ENCODE results near the gene SLC44A3. TPM values are rescaled to one million over a fixed set of nuclear protein-coding genes. Genes with fewer than 3 reads are reported as not detected.

SLC44A3 gene
- total and polyA plus RNA-seq, 2 of the 4 experiments (the other 2 are of a cell fraction), result 0.31 to 0.54 TPM

DNA sequence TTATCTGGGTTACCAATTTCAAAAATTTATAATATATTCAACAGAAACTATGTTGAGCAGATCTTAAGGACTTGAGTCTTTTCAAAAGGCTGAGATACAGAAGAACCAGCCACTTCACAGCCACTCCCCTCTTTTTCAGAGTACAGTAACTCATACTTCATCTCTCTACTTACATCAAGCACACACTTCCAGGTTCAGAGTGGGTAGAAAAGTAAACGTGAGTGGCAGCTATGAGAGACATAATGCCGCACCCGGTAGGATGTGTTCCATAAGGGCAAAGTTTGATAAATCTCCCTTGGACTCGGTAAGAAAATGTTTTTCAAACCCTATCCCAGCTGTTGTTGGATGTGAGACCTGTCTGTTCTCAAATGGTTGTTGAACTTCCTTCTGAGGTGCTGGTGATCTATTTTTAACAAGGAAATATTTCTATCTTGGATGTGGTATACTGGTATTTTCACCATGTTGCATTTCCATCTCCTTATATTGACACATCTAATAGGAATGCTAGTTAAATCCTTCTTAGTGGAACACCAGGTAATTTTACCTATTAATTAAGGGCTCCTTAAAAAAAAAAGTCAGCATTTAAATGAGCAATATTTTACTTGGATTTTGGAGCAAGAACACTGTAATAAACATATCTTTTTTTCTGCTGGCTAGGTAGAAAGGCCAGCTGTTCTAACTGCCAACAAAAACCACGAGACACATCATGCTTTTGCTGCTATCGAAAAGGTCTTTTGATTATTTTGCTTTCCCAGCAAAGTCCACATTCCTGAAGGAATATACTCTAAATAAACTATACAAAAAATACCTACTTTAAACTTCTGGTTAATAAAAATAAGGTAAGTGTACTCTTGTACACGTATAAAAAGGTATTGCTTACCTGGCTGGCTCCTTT is 78.6 kb downstream of the SLC44A3 start (continued):
- no peak for TF ChIP-seq CEBPB (IDR thresholded peaks at IDR 0.05; ENCODE audit: low read depth, low read length)

DNA sequence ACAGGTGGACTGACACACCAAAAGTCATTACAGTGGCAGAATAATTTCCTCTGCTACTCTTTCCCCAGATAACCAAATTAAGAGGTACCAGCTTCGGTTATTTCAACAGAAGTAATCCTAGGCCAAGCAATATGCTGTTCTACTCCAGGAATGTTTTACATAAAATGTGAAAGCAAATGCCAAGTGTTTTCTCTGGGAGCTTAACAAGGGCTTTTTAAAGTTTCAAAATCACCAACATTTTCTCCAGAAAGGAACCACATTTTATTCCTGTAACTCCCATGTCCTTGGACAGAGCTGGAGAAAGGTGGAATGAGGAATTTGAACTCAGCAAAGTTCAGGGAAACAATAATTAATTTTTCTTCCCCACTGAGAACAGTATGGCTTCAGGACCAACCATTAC is 79.6 kb downstream of the SLC44A3 start:
- Histone ChIP-seq H4K8ac (ENCODE audit: low read depth in 2 of 2, low read length in 2 of 2) (no peak overlapping the region), H2BK20ac (ENCODE audit: low read depth, low read length) (no peak overlapping the region), H3K14ac (replicated peaks; ENCODE audit: low read depth, low read length) (no peak overlapping the region), H2AK9ac (replicated peaks; ENCODE audit: low read depth, low read length, poor library complexity) (no peak overlapping the region), H3K27me3 (ENCODE audit: control insufficient read depth, insufficient read depth, low read length) (no peaks in the 10 kb centered on the region), H2BK5ac (ENCODE audit: low read depth, low read length, poor library complexity, severe bottlenecking) (peak overlapping the region; percentile 59), H3K79me1 (ENCODE audit: low read depth in 1 of 2, low read length in 2 of 2) (peaks cover 37 to 77% of the 10 kb centered on the region in 2 experiments), H4K20me1 (ENCODE audit: insufficient read depth, low read length) (peaks cover 44% of the 10 kb centered on the region), H2BK15ac (ENCODE audit: low read depth, low read length) (no peak overlapping the region), H3K56ac (ENCODE audit: extremely low read depth, insufficient read depth, low read length) (no peak overlapping the region), H2BK120ac (ENCODE audit: low read depth, low read length) (no peak overlapping the region), H3K9ac (ENCODE audit: low read depth, low read length) (no peak overlapping the region), H2AK5ac (ENCODE audit: low read depth, low read length) (no peak overlapping the region), H3K4me1 (ENCODE audit: control insufficient read depth, insufficient read depth, low read length) (peaks cover 19% of the 10 kb centered on the region), H3K27ac (ENCODE audit: insufficient read depth, low read length) (no peak overlapping the region), H3K9me1 (ENCODE audit: insufficient read depth, low read length) (peaks cover 21% of the 10 kb centered on the region), H3K36me3 (ENCODE audit: control insufficient read depth, insufficient read depth, low read length) (peaks cover 33% of the 10 kb centered on the region), H3K4ac (ENCODE audit: low read depth, low read length) (no peak overlapping the region), H4K91ac (ENCODE audit: insufficient read depth, low read depth, low read length) (no peak overlapping the region), H3K18ac (ENCODE audit: low read depth, low read length) (no peak overlapping the region), H2AFZ (replicated peaks; ENCODE audit: low read length, poor library complexity) (no peak overlapping the region), H3K4me3 (ENCODE audit: insufficient read depth, low read depth, low read length) (no peak overlapping the region), H3K4me2 (ENCODE audit: low read depth, low read length) (no peak overlapping the region), H4K5ac (ENCODE audit: low read depth, low read length) (no peak overlapping the region), H3K9me3 (ENCODE audit: control insufficient read depth, insufficient read depth, low read length) (no peaks in the 10 kb centered on the region), H3K23ac (ENCODE audit: low read depth, low read length) (no peak overlapping the region)
- no TSS peak for BruUV-seq (replicated peaks)
- ATAC-seq (ENCODE audit: low read depth) (no peak), DNase-seq (no peak)
- dilution Hi-C loops (cut with HindIII; ENCODE audit: low sequenced_read_pairs, unreplicated experiment) (no loop called here), in situ Hi-C loops (cut with MboI; ENCODE audit: low sequenced_read_pairs) (no loop called here), intact Hi-C loops (cut with micrococcal nuclease) (loop anchor here (5.0 kb wide), 1 partner anchor 47 kb away; no protein-coding TSS in a partner anchor)
- no CpG with 5 or more reads among the region's 1 CpG for WGBS, 2 experiments (ENCODE audit: extremely low coverage in 2 of 2, insufficient read length in 1 of 2)
- TF ChIP-seq, protein P1, sequence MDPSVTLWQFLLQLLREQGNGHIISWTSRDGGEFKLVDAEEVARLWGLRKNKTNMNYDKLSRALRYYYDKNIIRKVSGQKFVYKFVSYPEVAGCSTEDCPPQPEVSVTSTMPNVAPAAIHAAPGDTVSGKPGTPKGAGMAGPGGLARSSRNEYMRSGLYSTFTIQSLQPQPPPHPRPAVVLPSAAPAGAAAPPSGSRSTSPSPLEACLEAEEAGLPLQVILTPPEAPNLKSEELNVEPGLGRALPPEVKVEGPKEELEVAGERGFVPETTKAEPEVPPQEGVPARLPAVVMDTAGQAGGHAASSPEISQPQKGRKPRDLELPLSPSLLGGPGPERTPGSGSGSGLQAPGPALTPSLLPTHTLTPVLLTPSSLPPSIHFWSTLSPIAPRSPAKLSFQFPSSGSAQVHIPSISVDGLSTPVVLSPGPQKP (IDR thresholded peaks at IDR 0.05; ENCODE audit: borderline replicate concordance, low read depth, low read length), result no peak
- TF ChIP-seq RCOR1 (IDR thresholded peaks at IDR 0.05; ENCODE audit: insufficient replicate concordance, low read length), result no peak
- POLR2A ChIA-PET (ENCODE audit: unreplicated experiment), result interaction anchor here (0.6 kb wide), 1 partner anchor 57 kb away, joined by 3 read pairs; no protein-coding TSS in a partner anchor
- CTCF ChIA-PET, result interaction anchor here (0.6 to 3.0 kb wide), 3 partner anchors 45 to 396 kb away, joined by 3 to 8 read pairs (median 4); no protein-coding TSS in a partner anchor

All from IMR-90 (cell line).